ENCODE data around the gene IL4R. TPM values are rescaled to one million over a fixed set of nuclear protein-coding genes. Genes with fewer than 3 reads are reported as not detected.

IL4R gene
- total RNA-seq, 1 experiment from 2014 or later: 28.6 TPM

DNA sequence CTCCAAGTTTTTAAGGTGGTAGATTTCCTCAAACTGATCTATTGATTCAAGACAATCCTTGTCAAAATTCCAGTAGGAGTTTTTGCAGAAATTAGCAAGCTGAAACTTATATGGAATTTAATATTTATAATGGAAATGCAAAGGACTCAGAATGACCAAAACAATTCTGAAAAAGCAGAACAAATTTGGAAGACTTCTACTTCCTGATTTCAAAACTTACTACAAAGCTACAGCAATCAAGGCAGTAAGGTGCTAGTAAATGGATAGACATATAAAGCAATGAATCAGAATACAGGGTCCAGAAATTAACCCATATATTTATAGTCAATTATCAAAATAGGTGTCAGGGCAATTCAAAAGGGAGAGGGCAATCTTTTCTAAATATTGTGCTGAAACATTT is 76.4 kb downstream of the IL4R start:
- Histone ChIP-seq H2BK12ac (ENCODE audit: insufficient read length, low read depth, low read length) (no peak overlapping the region), H3T11ph (ENCODE audit: low read length) (no peak overlapping the region), H3K27me3 (ENCODE audit: insufficient read depth, low read length) (no peaks in the 10 kb centered on the region), H2BK5ac (ENCODE audit: insufficient read length, low read length) (no peak overlapping the region), H4K20me1 (ENCODE audit: control insufficient read depth, insufficient read depth, insufficient read length) (no peaks in the 10 kb centered on the region), H2BK15ac (ENCODE audit: low read depth, low read length) (no peak overlapping the region), H3K14ac (ENCODE audit: insufficient read depth, low read length) (no peak overlapping the region), H3K4me1 (ENCODE audit: insufficient read depth, low read length) (no peaks in the 10 kb centered on the region), H3K79me2 (ENCODE audit: insufficient read depth, low read length) (no peaks in the 10 kb centered on the region), H3K56ac (ENCODE audit: insufficient read length, low read depth, low read length) (no peak overlapping the region), H3K79me1 (ENCODE audit: insufficient read depth, low read depth, low read length, poor library complexity, severe bottlenecking) (no peaks in the 10 kb centered on the region), H3K23ac (ENCODE audit: insufficient read length, low read depth, low read length) (no peak overlapping the region), H3K23me2 (ENCODE audit: insufficient read length, low read depth, low read length, poor library complexity, severe bottlenecking) (no peaks in the 10 kb centered on the region), H2AFZ (ENCODE audit: low read length) (no peak overlapping the region), H4K8ac (replicated peaks; ENCODE audit: insufficient read length, low read depth, low read length) (no peak overlapping the region), H3K9ac (ENCODE audit: extremely low read depth, insufficient read length, low read length) (no peak overlapping the region), H2BK20ac (ENCODE audit: low read depth, low read length, poor library complexity, severe bottlenecking) (no peak overlapping the region), H3K27ac (ENCODE audit: insufficient read length, low read depth, low read length) (no peak overlapping the region), H4K5ac (ENCODE audit: insufficient read length, low read depth, low read length) (no peak overlapping the region), H3K18ac (ENCODE audit: insufficient read length, low read depth, low read length) (no peak overlapping the region), H3K4me2 (ENCODE audit: insufficient read depth, insufficient read length, low read length) (no peak overlapping the region), H3K4ac (ENCODE audit: low read depth, low read length) (no peak overlapping the region), H2BK120ac (ENCODE audit: low read depth, low read length, poor library complexity, severe bottlenecking) (no peak overlapping the region), H4K91ac (ENCODE audit: insufficient read length, low read depth, low read length) (no peak overlapping the region), H2AK5ac (ENCODE audit: insufficient read length, low read length) (no peak overlapping the region), H3K9me3 (ENCODE audit: control insufficient read depth, low read depth, low read length) (no peaks in the 10 kb centered on the region)
- Mint-ChIP-seq H3K27ac (no peak overlapping the region), H3K9me3 (peaks cover 4 to 5% of the 10 kb centered on the region in 2 experiments; a peak in 3 of 5 replicates), H3K36me3 (ENCODE audit: insufficient read depth in 1 of 3, low read depth in 3 of 3) (no peaks in the 10 kb centered on the region), H3K27me3 (ENCODE audit: low read depth) (peaks cover 2% of the 10 kb centered on the region; the same call in 1 of the 2 replicates), H3K4me3 (no peak overlapping the region), H3K4me1 (no peaks in the 10 kb centered on the region)
- no peak for TF ChIP-seq CTCF (conservative IDR thresholded peaks at IDR 0.05)
- no peak for DNase-seq
